Measurements from ENCODE around the gene CENPO.
"Not testable (repeated sequence)": the region's sequence is repeated elsewhere in the genome, so short reads cannot be mapped to it uniquely, and the experiment has no call there.

Gene CENPO

DNA sequence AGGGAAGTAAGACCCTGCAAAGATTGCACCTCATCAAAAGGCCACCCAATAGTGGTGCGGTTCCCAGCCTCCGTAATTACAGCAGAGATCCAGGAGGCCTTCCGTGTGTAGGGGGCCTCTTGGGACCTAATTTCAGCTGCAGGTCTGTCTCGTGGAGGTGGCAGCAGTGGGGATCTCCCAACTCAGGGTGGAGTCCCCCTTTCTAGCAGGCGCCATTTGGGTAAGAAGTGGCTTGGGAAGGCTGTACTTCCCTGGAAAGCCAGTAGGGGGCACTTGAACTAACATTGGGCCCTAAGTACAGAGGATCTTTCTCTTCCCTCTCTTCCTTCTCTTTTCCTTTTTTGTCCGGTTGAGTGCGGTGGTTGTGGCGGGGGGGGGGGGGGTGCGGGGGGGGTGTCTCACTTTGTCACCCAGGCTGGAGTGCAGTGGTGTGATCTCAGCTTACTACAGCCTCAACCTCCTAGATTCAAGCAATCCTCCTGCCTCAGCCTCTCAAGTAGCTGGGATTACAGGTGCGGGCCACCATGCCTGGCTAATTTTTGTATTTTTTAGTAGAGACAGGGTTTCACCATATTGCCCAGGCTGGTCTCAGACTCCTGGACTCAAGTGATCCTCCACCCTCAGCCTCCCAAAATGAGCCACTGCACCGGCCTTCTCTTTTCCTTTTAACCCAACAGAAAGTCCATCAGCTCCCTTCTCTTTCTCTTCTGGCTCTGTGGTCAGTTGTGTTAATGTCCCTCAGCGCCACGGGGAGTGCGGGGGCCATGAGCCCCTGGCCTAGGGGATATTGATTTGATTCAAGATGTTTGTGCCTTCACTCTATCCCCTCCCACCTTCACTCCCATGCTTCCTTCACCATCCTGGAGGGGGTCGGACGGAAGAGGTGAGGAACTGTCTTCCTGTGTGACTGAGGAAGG lies 32.0 kb downstream of the CENPO start:
- FAIRE-seq: no peak

- no peak for FAIRE-seq
These were observed 32.9 kb downstream of the CENPO start for GRCh38 chr2:24825883-24826772.

DNA sequence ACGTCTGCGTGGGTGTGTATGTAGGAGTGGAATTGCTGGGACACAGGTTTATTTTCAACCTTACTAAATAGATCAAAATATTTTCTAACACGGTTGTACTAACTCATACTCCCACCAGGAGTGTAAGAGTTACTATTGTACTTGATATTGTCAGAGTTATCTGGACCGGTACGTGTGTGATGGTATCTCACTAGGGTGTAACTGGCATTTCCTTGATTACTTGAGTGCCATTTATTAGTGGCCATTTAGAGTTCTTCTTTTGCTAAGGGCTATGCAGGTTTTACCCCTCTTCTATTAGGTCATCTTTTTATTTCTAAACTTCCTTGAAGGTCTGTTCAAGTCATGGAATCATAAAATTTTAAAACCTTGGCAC lies 33.5 kb downstream of the CENPO start:
- no peak for FAIRE-seq

- FAIRE-seq: peak; percentile 54
These were observed 34.4 kb downstream of the CENPO start for GRCh38 chr2:24827321-24828237.

GRCh38 chr2:24828238-24828996 lies 35.2 kb downstream of the CENPO start:
- no peak for FAIRE-seq

DNA sequence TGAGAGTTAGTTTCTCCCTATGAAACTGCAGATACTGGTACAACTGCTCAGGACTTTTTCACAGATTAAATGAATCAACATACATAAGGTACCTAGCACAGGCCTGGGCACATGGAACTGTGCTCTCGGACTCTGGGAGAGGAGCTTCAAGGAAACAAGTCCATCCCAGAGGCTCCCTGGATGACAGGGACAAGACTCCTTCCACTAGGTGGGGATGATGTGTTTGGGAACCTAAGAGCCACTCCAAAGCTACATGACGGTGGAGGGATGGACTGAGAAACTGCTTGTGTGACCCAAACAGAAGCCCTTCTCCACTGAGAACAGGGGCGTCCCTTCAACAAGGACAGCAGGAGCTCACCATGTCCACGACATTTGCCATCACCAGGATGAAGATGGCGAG lies 37.1 kb downstream of the CENPO start:
- no peak for FAIRE-seq

DNA sequence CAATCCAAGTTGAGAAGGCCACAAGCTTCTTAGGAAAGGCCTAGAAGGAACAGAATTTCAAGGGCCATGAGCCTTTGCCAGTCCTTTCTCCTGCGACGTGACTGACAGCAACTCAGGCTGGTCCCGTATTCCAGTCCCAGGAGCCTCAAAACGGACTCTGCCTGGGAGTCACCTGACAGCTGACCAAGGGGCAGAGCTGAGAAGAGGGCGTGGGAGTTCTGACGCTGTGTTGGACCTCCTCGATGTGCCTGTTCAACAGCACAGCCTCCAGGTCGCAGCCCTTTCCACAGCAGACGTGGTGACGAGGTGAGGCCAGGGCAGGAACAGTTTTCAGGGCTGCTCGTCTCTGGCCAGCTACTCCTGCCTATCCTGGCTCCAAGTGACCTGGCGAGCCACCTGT lies 37.6 kb downstream of the CENPO start:
- no peak for FAIRE-seq

DNA sequence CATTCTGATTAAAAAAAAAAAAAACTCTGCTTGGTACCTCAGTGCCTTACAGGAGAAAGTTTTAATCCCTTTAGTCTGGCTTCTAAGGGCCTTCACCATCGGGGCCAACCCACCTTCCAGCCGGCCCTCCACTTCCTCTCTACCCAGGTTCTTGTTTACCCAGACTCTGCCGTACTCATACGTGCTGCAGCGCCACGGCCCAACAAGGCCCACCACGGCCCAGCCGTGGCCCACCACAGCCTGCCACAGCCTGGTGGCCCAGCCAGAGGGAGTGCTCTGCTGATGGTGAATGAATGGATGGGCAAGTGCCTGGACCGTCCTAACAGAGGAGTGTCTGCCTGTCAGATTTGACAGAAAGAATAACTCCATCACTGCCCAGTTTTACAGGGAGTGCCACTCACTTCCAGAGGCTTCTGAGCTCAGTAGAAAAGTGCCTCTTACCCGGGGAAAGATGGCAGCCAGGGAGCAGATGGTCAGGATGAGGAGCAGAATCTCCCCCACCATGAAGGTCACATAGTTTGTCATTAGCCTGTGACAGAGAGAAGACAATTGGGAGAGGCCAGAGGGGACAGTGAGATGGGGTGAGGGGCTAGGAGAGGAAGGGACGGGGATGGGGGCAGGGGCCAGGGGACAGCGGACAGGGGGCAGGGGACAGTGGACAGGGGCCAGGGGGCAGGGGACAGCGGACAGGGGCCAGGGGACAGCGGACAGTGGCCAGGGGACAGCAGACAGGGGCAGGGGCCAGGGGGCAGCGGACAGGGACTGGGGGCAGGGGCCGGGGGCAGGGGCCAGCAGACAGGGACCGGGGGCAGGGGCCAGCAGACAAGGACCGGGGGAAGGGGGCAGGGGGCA lies 38.2 kb downstream of the CENPO start:
- FAIRE-seq: no peak

DNA sequence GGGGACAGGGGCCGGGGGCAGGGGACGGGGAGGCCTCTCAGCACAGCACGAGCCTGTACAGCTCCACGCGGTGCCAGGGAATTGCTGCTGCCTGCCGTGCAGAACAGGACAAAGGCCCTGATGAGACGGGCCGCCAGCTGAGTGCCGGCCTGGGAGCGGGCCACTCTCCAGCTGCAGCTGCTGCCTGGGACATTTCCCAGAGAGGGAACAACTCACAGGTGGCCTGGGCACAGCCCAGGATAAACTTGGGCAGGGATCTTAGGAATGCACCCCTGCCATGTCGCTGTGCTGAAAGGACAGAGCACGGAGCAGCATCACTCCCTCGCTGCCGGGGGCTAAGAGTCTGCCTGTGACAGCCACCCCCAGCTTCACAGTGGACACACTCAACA lies 38.8 kb downstream of the CENPO start:
- no peak for FAIRE-seq

DNA sequence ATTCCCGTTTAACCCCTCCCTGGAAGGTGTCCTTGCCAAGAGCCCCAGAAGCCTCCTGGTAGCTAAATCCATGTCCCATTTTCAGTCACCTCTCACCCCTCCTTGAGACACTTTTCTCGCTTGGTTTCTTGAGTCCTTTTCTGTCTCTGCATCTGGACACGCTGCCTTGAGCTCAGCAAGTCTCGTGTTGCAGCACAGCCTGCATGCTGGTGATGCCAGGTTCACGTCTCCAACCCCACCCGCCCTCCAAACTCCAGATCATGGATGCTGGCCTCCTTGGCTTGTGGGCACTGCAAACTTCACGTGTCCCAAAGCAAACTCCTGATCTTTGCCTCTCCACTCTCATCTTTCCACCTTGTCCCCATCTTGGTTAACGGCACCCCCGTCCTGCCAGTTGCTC lies 39.3 kb downstream of the CENPO start:
- no peak for FAIRE-seq

GRCh38 chr2:24832931-24833701 lies 39.9 kb downstream of the CENPO start:
- no peak for FAIRE-seq

DNA sequence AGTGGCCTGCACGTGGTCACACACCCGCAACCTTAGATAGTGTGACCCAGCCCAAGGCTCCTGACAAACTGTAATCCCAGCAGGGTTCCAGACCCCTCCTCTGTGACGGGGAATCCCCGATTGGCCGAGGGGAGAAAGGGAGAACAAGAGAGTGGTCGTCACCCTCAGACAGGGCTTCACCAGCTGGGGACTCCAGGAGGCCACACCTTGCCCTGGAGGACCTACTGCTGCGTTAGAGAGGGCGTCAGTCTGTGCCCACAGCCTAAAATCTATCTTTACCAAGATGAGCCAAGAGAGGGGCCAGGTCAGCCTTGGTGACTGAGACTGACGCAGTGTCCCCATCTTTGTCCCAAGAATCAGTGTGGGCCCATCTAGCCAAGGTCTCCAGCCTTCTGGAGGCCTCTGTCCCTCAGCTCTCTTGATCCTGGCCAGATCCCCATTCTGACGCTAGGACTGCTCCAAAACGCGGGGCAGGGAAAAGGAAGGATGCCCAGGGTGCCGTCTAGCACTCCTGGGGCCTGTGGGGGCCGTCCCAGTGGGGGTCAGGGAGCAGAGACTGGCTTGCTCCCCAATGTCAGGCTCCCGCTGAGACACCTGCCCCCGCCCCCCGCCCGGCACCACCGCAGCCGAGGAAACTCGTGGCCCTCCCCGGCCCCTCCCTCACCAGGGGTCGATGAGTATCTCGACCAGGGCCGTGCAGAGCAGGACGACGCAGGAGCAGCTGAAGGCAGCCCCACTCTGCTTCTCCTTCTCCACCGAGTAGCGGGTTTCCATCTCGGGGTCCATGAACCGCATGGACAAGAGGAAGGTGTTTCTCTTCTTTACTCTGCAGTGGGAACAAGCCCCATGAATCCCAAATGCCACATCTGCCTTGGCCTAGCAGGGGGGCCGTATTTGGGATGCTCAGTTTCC lies 40.9 kb downstream of the CENPO start:
- no peak for FAIRE-seq

GRCh38 chr2:24834733-24835395 lies 41.6 kb downstream of the CENPO start:
- FAIRE-seq: no peak

- FAIRE-seq: not testable (repeated sequence)
These were observed 42.2 kb downstream of the CENPO start for GRCh38 chr2:24835411-24835810.

DNA sequence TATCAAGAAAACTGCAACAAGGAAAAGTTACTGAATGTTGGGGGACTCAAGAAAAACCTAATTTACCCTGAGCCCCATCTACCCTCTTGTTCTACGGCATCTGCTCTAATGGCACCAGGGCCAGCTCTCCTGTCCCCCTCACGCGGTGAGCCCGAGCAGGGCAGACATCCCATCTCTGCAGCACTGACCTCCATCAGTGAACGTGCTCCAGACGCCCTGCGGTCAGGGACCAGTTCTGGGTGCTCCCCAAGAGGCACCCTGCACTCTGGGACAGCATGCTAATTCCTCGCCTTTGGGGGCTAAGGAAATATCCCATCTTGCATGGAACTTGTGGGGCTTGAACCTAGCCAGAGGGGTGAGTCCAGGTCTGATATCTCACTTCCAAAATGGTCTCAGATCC lies 43.0 kb downstream of the CENPO start:
- no peak for FAIRE-seq

DNA sequence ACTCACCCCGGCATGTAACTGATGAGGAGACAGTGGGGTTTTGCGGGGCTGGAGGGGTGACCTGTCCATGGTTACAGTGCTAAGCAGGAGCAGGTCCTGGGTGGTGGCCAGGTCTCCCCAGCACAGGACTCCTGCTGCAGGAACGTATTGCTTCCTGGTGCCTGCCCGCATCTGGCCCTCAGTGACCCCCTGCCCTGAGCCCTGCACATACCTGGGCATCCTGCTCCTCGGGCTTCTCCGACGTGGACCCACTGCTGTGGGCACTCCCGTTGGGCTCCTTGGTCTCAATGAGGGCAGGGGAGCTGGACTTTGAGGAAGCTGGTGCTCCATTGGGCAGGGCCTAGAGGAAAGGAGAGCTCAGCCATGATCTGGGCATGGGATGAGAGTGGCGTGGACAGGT lies 43.5 kb downstream of the CENPO start:
- no peak for FAIRE-seq

DNA sequence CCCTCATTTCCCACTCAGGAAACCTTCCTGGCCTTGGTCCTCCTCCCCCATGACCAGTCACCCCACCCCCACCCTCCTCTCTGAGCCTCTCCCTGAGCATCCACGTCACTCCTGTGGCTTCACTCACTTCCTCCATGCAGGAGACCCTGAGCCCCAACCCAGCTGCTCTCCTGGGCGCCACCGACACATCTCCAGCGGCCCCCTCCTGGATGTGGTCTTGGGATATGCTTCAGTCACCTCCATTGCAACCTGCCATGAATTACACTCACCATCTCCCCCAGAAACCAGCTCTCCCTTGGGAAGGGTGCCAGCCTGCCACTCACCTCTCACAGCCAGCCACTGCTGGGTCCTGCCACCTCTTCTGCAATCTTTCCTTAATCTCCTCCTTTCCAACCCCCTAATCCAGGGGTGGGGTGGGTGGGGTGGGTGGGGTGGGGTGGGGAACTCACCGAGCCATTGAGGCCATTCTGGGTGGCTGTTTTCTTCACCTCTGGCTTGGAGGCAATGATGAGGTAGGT lies 44.8 kb downstream of the CENPO start:
- no peak for FAIRE-seq

DNA sequence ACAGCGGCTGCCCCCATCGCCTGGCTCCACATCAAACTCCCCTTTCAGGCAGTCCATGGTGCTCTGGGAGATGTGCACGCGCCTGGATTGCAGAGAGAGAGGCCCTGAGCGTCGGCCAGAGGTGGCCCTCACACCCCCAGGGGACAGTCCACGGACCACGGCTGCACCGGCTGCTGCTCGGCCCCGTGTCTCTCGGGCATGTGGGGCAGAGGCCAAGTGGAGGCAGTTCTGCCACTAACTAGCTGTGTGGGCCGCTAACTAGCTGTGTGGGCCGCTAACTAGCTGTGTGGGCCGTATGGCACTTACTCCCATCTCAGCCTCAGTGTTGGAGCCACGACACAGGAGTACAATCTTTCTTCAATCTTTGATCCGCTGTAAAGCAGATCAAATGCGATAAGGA lies 45.3 kb downstream of the CENPO start:
- no peak for FAIRE-seq
